ENCODE results near the gene SPAG16.

Gene SPAG16

GRCh38 chr2:214293593-214293992 is 1009.3 kb downstream of the SPAG16 start:
- Histone ChIP-seq H3F3A (ENCODE audit: low read depth) (no peaks in the 10 kb centered on the region), H3K36me3 (ENCODE audit: insufficient read depth, low read length) (no peaks in the 10 kb centered on the region), H4K20me1 (ENCODE audit: insufficient read depth, low read length, poor library complexity, severe bottlenecking) (no peaks in the 10 kb centered on the region), H3K4me3 (ENCODE audit: low read length, poor library complexity, severe bottlenecking) (no peak overlapping the region), H3K9ac (ENCODE audit: low read depth, low read length, poor library complexity, severe bottlenecking) (no peak overlapping the region), H3K9me3 (ENCODE audit: insufficient read depth, low read depth, low read length) (peaks cover 4% of the 10 kb centered on the region; the same call in 1 of the 2 replicates), H3K9me2 (replicated peaks; ENCODE audit: low read depth, low read length) (no peaks in the 10 kb centered on the region), H3K27me3 (ENCODE audit: insufficient read depth, low read length, poor library complexity, severe bottlenecking) (no peaks in the 10 kb centered on the region), H2AFZ (ENCODE audit: low read length) (no peak overlapping the region), H3K79me2 (ENCODE audit: insufficient read depth, low read length) (no peaks in the 10 kb centered on the region), H3K4me1 (ENCODE audit: insufficient read depth, low read length, poor library complexity, severe bottlenecking) (no peaks in the 10 kb centered on the region), H3K4me2 (ENCODE audit: low read depth, low read length, poor library complexity, severe bottlenecking) (no peak overlapping the region)
- TF ChIP-seq EZH2phosphoT487 (IDR thresholded peaks at IDR 0.05; ENCODE audit: borderline replicate concordance) (no peak), CTCF (conservative IDR thresholded peaks at IDR 0.05; ENCODE audit: low read length) (no peak)

GRCh38 chr2:214294426-214294825 is 1010.2 kb downstream of the SPAG16 start:
- Histone ChIP-seq H3K9me2 (replicated peaks; ENCODE audit: low read depth, low read length) (no peaks in the 10 kb centered on the region), H3K36me3 (ENCODE audit: insufficient read depth, low read length) (no peaks in the 10 kb centered on the region), H4K20me1 (ENCODE audit: insufficient read depth, low read length, poor library complexity, severe bottlenecking) (no peaks in the 10 kb centered on the region), H3F3A (ENCODE audit: low read depth) (no peaks in the 10 kb centered on the region), H3K4me3 (ENCODE audit: low read length, poor library complexity, severe bottlenecking) (no peak overlapping the region), H3K79me2 (ENCODE audit: insufficient read depth, low read length) (no peaks in the 10 kb centered on the region), H3K9ac (ENCODE audit: low read depth, low read length, poor library complexity, severe bottlenecking) (no peak overlapping the region), H3K4me1 (ENCODE audit: insufficient read depth, low read length, poor library complexity, severe bottlenecking) (no peaks in the 10 kb centered on the region), H3K4me2 (ENCODE audit: low read depth, low read length, poor library complexity, severe bottlenecking) (no peak overlapping the region), H3K27me3 (ENCODE audit: insufficient read depth, low read length, poor library complexity, severe bottlenecking) (no peaks in the 10 kb centered on the region), H3K9me3 (ENCODE audit: insufficient read depth, low read depth, low read length) (peaks cover 4% of the 10 kb centered on the region; the same call in 1 of the 2 replicates), H2AFZ (ENCODE audit: low read length) (no peak overlapping the region)
- TF ChIP-seq CTCF (conservative IDR thresholded peaks at IDR 0.05; ENCODE audit: low read length) (no peak), EZH2phosphoT487 (IDR thresholded peaks at IDR 0.05; ENCODE audit: borderline replicate concordance) (no peak)

GRCh38 chr2:214297423-214297822 is 1013.2 kb downstream of the SPAG16 start:
- Histone ChIP-seq H3K4me2 (ENCODE audit: low read depth, low read length, poor library complexity, severe bottlenecking) (no peak overlapping the region), H3K27me3 (ENCODE audit: insufficient read depth, low read length, poor library complexity, severe bottlenecking) (no peaks in the 10 kb centered on the region), H3K4me3 (ENCODE audit: low read length, poor library complexity, severe bottlenecking) (no peak overlapping the region), H2AFZ (ENCODE audit: low read length) (no peak overlapping the region), H3K4me1 (ENCODE audit: insufficient read depth, low read length, poor library complexity, severe bottlenecking) (no peaks in the 10 kb centered on the region), H4K20me1 (ENCODE audit: insufficient read depth, low read length, poor library complexity, severe bottlenecking) (no peaks in the 10 kb centered on the region), H3K9me3 (ENCODE audit: insufficient read depth, low read depth, low read length) (no peaks in the 10 kb centered on the region), H3F3A (ENCODE audit: low read depth) (no peaks in the 10 kb centered on the region), H3K36me3 (ENCODE audit: insufficient read depth, low read length) (no peaks in the 10 kb centered on the region), H3K9ac (ENCODE audit: low read depth, low read length, poor library complexity, severe bottlenecking) (no peak overlapping the region), H3K9me2 (replicated peaks; ENCODE audit: low read depth, low read length) (no peaks in the 10 kb centered on the region), H3K79me2 (ENCODE audit: insufficient read depth, low read length) (no peaks in the 10 kb centered on the region)
- TF ChIP-seq EZH2phosphoT487 (IDR thresholded peaks at IDR 0.05; ENCODE audit: borderline replicate concordance) (no peak), CTCF (conservative IDR thresholded peaks at IDR 0.05; ENCODE audit: low read length) (no peak)
